ENCODE data around the gene MARK3.

Gene MARK3
- long read RNA-seq, partial matches to known transcripts: 5 of 23 reads
- long read RNA-seq, other reads (novel, unspliced or antisense): 18 of 23 reads

GRCh38 chr14:103385152-103385928, at the start of gene MARK3:
MARK3 (plus strand) TSS chr14:103385415; CDS start chr14:103386030, 615 bp downstream.
- H3K27me3 ChIP-seq (ENCODE audit: insufficient read depth, poor library complexity, severe bottlenecking): no peaks in the 10 kb centered on the region
- peak within 1 kb of the TSS; percentile 90 for H3K27ac ChIP-seq (replicated peaks)
- DNase-seq (ENCODE audit: low read depth in 1 of 2, low spot score in 1 of 2): peak; percentile 91 to 97
- peak within 1 kb of the TSS; percentile 94 for H3K4me3 ChIP-seq (replicated peaks; ENCODE audit: insufficient read depth, low read length)
- TF ChIP-seq GABPA (IDR thresholded peaks at IDR 0.05; ENCODE audit: low read depth) (peak; percentile 88), REST (IDR thresholded peaks at IDR 0.05; ENCODE audit: insufficient replicate concordance, low read depth) (peak; percentile 7), CTCF (IDR thresholded peaks at IDR 0.05; ENCODE audit: insufficient read depth, low read length) (no peak), POLR2AphosphoS5 (IDR thresholded peaks at IDR 0.05; ENCODE audit: low read depth) (peak; percentile 77), SPI1 (IDR thresholded peaks at IDR 0.05; ENCODE audit: borderline replicate concordance, low read depth) (no peak)

GRCh38 chr14:103336191-103336590, 49.0 kb upstream of the MARK3 start:
- Histone ChIP-seq H3K4me3 (replicated peaks; ENCODE audit: insufficient read depth, low read length) (no peak overlapping the region), H3K27ac (replicated peaks) (no peak overlapping the region; the same call in 1 of the 2 replicates)
- TF ChIP-seq POLR2AphosphoS5 (IDR thresholded peaks at IDR 0.05; ENCODE audit: low read depth) (no peak), REST (IDR thresholded peaks at IDR 0.05; ENCODE audit: insufficient replicate concordance, low read depth) (no peak), GABPA (IDR thresholded peaks at IDR 0.05; ENCODE audit: low read depth) (no peak)

GRCh38 chr14:103337794-103338193, 47.4 kb upstream of the MARK3 start:
- peak in 1 of 2 experiments; percentile 54 for DNase-seq (ENCODE audit: low read depth in 1 of 2, low spot score in 1 of 2)
- H3K27me3 ChIP-seq (ENCODE audit: insufficient read depth, poor library complexity, severe bottlenecking): no peaks in the 10 kb centered on the region
- TF ChIP-seq SPI1 (IDR thresholded peaks at IDR 0.05; ENCODE audit: borderline replicate concordance, low read depth): no peak
- H3K4me3 ChIP-seq (replicated peaks; ENCODE audit: insufficient read depth, low read length): no peak overlapping the region
- no peak overlapping the region for H3K27ac ChIP-seq (replicated peaks)

More at GRCh38 chr14:103336191-103336590, 49.0 kb upstream of the MARK3 start:
- H3K27me3 ChIP-seq (ENCODE audit: insufficient read depth, poor library complexity, severe bottlenecking): no peaks in the 10 kb centered on the region
- DNase-seq (ENCODE audit: low read depth in 1 of 2, low spot score in 1 of 2): no peak

GRCh38 chr14:103339561-103339960, 45.7 kb upstream of the MARK3 start:
- H3K27ac ChIP-seq (replicated peaks): no peak overlapping the region
- peak in 1 of 2 experiments; percentile 60 for DNase-seq (ENCODE audit: low read depth in 1 of 2, low spot score in 1 of 2)
- no peak for TF ChIP-seq REST (IDR thresholded peaks at IDR 0.05; ENCODE audit: insufficient replicate concordance, low read depth)
- no peak for TF ChIP-seq POLR2AphosphoS5 (IDR thresholded peaks at IDR 0.05; ENCODE audit: low read depth)
- no peak for TF ChIP-seq CTCF (IDR thresholded peaks at IDR 0.05; ENCODE audit: insufficient read depth, low read length)
- no peak for TF ChIP-seq GABPA (IDR thresholded peaks at IDR 0.05; ENCODE audit: low read depth)
- TF ChIP-seq SPI1 (IDR thresholded peaks at IDR 0.05; ENCODE audit: borderline replicate concordance, low read depth): no peak
- no peaks in the 10 kb centered on the region for H3K27me3 ChIP-seq (ENCODE audit: insufficient read depth, poor library complexity, severe bottlenecking)
- no peak overlapping the region for H3K4me3 ChIP-seq (replicated peaks; ENCODE audit: insufficient read depth, low read length)

All from HL-60 (cell line).